Caco-2 (cell line): ENCODE measurements around the gene LCNL1. TPM values are rescaled to one million over a fixed set of nuclear protein-coding genes. Genes with fewer than 3 reads are reported as not detected.

Experiments
- BruUV-seq: library from RNA; stranded (reverse); fragments of 400-500 nt; replicated peaks from 2 replicates; lab custom pipeline; 2021; lab: Mats Ljungman, UMichigan
- CTCF ChIA-PET: fragments of 300-600 bp; sonication (Branson Sonifier 250); formaldehyde crosslinking; loops from one replicate; lab custom pipeline; 2022; ENCODE audit warnings: antibody characterized with exemption; lab: Charles Lee
- POLR2A ChIA-PET: fragments of 300-600 bp; sonication (Branson Sonifier 250); formaldehyde crosslinking; loops from one replicate; lab custom pipeline; 2022; ENCODE audit warnings: antibody characterized with exemption; lab: Charles Lee
- DNase-seq, 2 experiments: peaks; one replicate each; pipeline versions ENCODE4 v3.0.0 to v3.0.0-alpha.2; 2020 to 2022
- H3K27me3 ChIP-seq: replicated peaks from 2 replicates; pipeline ENCODE4 v1.6.0; 2011; ENCODE audit warnings: low read length; ENCODE audit not compliant: control insufficient read depth, insufficient read depth
- H3K36me3 ChIP-seq: 2 replicates; pipeline ENCODE4 v1.5.1; 2011; ENCODE audit warnings: low read length; ENCODE audit not compliant: control insufficient read depth, insufficient read depth
- H3K4me1 ChIP-seq: fragments of 250-450 bp; sonication (Bioruptor Pico); 2 replicates; pipeline ENCODE4 v1.5.1; 2020; ENCODE audit warnings: mild to moderate bottlenecking
- H3K4me3 ChIP-seq: 2 replicates; pipeline ENCODE4 v1.5.1; 2011; ENCODE audit warnings: low read depth, mild to moderate bottlenecking, control low read depth, low read length
- H3K9me3 ChIP-seq: fragments of 250-450 bp; sonication (Bioruptor Pico); 2 replicates; pipeline ENCODE4 v1.5.1; 2020; ENCODE audit warnings: mild to moderate bottlenecking, moderate library complexity
- H3K27ac Mint-ChIP-seq: one replicate; pipeline ENCODE4 v1.8.0; 2022; ENCODE audit warnings: mixed read lengths; ENCODE audit not compliant: unreplicated experiment
- H3K27me3 Mint-ChIP-seq: one replicate; pipeline ENCODE4 v1.8.0; 2022; ENCODE audit warnings: mixed read lengths; ENCODE audit not compliant: insufficient read depth, unreplicated experiment
- H3K36me3 Mint-ChIP-seq: one replicate; pipeline ENCODE4 v1.8.0; 2022; ENCODE audit warnings: mild to moderate bottlenecking, mixed read lengths; ENCODE audit not compliant: insufficient read depth, unreplicated experiment
- H3K4me1 Mint-ChIP-seq: one replicate; pipeline ENCODE4 v1.8.0; 2022; ENCODE audit warnings: low read depth, mixed read lengths; ENCODE audit not compliant: unreplicated experiment
- H3K4me3 Mint-ChIP-seq: one replicate; pipeline ENCODE4 v1.8.0; 2022; ENCODE audit warnings: mild to moderate bottlenecking, moderate library complexity, mixed read lengths; ENCODE audit not compliant: unreplicated experiment
- H3K9me3 Mint-ChIP-seq: one replicate; pipeline ENCODE4 v1.8.0; 2022; ENCODE audit warnings: mixed read lengths; ENCODE audit not compliant: unreplicated experiment
- CTCF ChIP-seq, 2 experiments: fragments of 200-600 bp in 1 of 2; IDR thresholded peaks; 1 replicate in 1 of 2; 2 replicates in 1 of 2; pipeline versions ENCODE4 v1.5.1 to v1.8.0; 2011 to 2022; ENCODE audit warnings: antibody characterized with exemption in 1 of 2, control low read depth in 1 of 2, inconsistent platforms in 1 of 2, low read depth in 1 of 2, low read length in 1 of 2, mild to moderate bottlenecking in 1 of 2, moderate library complexity in 1 of 2; ENCODE audit not compliant: insufficient read depth in 1 of 2, severe bottlenecking in 1 of 2, unreplicated experiment in 1 of 2
- intact Hi-C: fragments of 100-400 bp; cut with micrococcal nuclease; formaldehyde crosslinking; loops from one replicate; pipeline ENCODE4 v1.10.0; 2022; ENCODE audit not compliant: unreplicated experiment
- total RNA-seq: library from RNA; stranded (reverse); gene quantifications from 2 replicates; pipeline ENCODE4 v1.2.3, GENCODE V29; 2022

The LCNL1 gene
- total RNA-seq, 1 experiment from 2014 or later: not detected

GRCh38 chr9:136995772-136996311 is 13.0 kb downstream of the LCNL1 start:
- ChIA-PET POLR2A (no interaction called here), CTCF (interaction anchor here (0.5 to 2.8 kb wide), 9 partner anchors 18 to 91 kb away, joined by 3 to 13 read pairs (median 4); partner anchors contain the start of genes FBXW5, MAN1B1 and NPDC1)
- BruUV-seq: no TSS peak
- H3K36me3 Mint-ChIP-seq: peaks cover 41% of the 10 kb centered on the region
- no peaks in the 10 kb centered on the region for H3K9me3 Mint-ChIP-seq
- H3K4me1 Mint-ChIP-seq: peaks cover 10% of the 10 kb centered on the region
- H3K4me3 Mint-ChIP-seq: peak overlapping the region; percentile 67
- no peak for DNase-seq
- no peak overlapping the region for H3K27ac Mint-ChIP-seq
- H3K27me3 Mint-ChIP-seq: no peaks in the 10 kb centered on the region
- peaks cover 38% of the 10 kb centered on the region for H3K4me1 ChIP-seq
- peak overlapping the region; percentile 34; the same call in 1 of the 2 replicates for H3K4me3 ChIP-seq
- TF ChIP-seq CTCF (IDR thresholded peaks at IDR 0.05; ENCODE audit: insufficient read depth in 1 of 2, low read depth in 1 of 2, low read length in 1 of 2, severe bottlenecking in 1 of 2, unreplicated experiment in 1 of 2): no peak
- intact Hi-C loops: loop anchor here (2.0 kb wide), 1 partner anchor 47 kb away; no protein-coding TSS in a partner anchor
- no peaks in the 10 kb centered on the region for H3K9me3 ChIP-seq
- H3K36me3 ChIP-seq: no peaks in the 10 kb centered on the region
- H3K27me3 ChIP-seq: no peaks in the 10 kb centered on the region

- Mint-ChIP-seq H3K9me3 (no peaks in the 10 kb centered on the region), H3K27me3 (no peaks in the 10 kb centered on the region), H3K27ac (peak within 1 kb of the TSS; percentile 69), H3K4me1 (peaks cover 10% of the 10 kb centered on the region), H3K36me3 (peaks cover 37% of the 10 kb centered on the region), H3K4me3 (peak within 1 kb of the TSS; percentile 67)
- ChIA-PET POLR2A (no interaction called here), CTCF (interaction anchor here (0.5 to 2.8 kb wide), 9 partner anchors 18 to 178 kb away, joined by 3 to 13 read pairs (median 4); partner anchors contain the start of genes FBXW5, MAN1B1 and NPDC1)
- DNase-seq: peak; percentile 79 to 83
- Histone ChIP-seq H3K9me3 (no peaks in the 10 kb centered on the region), H3K36me3 (no peaks in the 10 kb centered on the region), H3K4me1 (peaks cover 30% of the 10 kb centered on the region), H3K27me3 (no peaks in the 10 kb centered on the region), H3K4me3 (peak within 1 kb of the TSS; percentile 34)
- intact Hi-C loops: loop anchor here (2.0 kb wide), 1 partner anchor 48 kb away; no protein-coding TSS in a partner anchor
- no TSS peak for BruUV-seq
- no peak for TF ChIP-seq CTCF (IDR thresholded peaks at IDR 0.05; ENCODE audit: insufficient read depth in 1 of 2, low read depth in 1 of 2, low read length in 1 of 2, severe bottlenecking in 1 of 2, unreplicated experiment in 1 of 2)
Measured at GRCh38 chr9:136996361-136997292, 13.8 kb downstream of the LCNL1 start, which contains the start of gene CLIC3. TSS of gene CLIC3 (minus strand) at chr9:136996568. CDS start at chr9:136996543, 25 bp downstream.

GRCh38 chr9:136997371-136997770 is 14.6 kb downstream of the LCNL1 start:
- Histone ChIP-seq H3K36me3 (no peaks in the 10 kb centered on the region), H3K27me3 (no peaks in the 10 kb centered on the region), H3K4me3 (no peak overlapping the region), H3K9me3 (no peaks in the 10 kb centered on the region), H3K4me1 (peaks cover 28% of the 10 kb centered on the region)
- Mint-ChIP-seq H3K4me3 (peak overlapping the region; percentile 48), H3K27ac (no peak overlapping the region), H3K9me3 (no peaks in the 10 kb centered on the region), H3K27me3 (no peaks in the 10 kb centered on the region), H3K36me3 (peaks cover 37% of the 10 kb centered on the region), H3K4me1 (peaks cover 10% of the 10 kb centered on the region)
- CTCF ChIA-PET: interaction anchor here (1.0 to 2.8 kb wide), 2 partner anchors 38 to 50 kb away, joined by 4 to 12 read pairs; no protein-coding TSS in a partner anchor
- no peak for DNase-seq
- POLR2A ChIA-PET: no interaction called here
- intact Hi-C loops: loop anchor here (2.0 kb wide), 1 partner anchor 49 kb away; no protein-coding TSS in a partner anchor
- no TSS peak for BruUV-seq
- no peak for TF ChIP-seq CTCF (IDR thresholded peaks at IDR 0.05; ENCODE audit: insufficient read depth in 1 of 2, low read depth in 1 of 2, low read length in 1 of 2, severe bottlenecking in 1 of 2, unreplicated experiment in 1 of 2)
